IMR-90 (cell line): ENCODE results near the gene TMEM181. TPM values are rescaled to one million over a fixed set of nuclear protein-coding genes. Genes with fewer than 3 reads are reported as not detected.
A peak's percentile ranks its signal among the peaks of the same experiment; 100 is the strongest.

Source experiments
- ATAC-seq: fragments of 200-7000 bp; cut with Tn5 transposase; 2 replicates; pipeline ENCODE4 v1.9.1; 2020; ENCODE audit warnings: low read depth, mild to moderate bottlenecking, moderate library complexity
- BruUV-seq: library from RNA; stranded (reverse); fragments of 400-500 nt; replicated peaks from 2 replicates; lab custom pipeline; 2021; lab: Mats Ljungman, UMichigan
- CTCF ChIA-PET: fragments of 300-600 bp; formaldehyde crosslinking; extraction: SDS; loops from one replicate; lab custom pipeline; 2021; ENCODE audit warnings: antibody characterized with exemption; lab: Yijun Ruan, JAX
- POLR2A ChIA-PET: fragments of 300-600 bp; sonication (Branson Sonifier 250); formaldehyde crosslinking; loops from one replicate; lab custom pipeline; 2022; ENCODE audit warnings: antibody characterized with exemption; ENCODE audit not compliant: unreplicated experiment; lab: Charles Lee
- DNase-seq: peaks from one replicate; pipeline ENCODE4 v3.0.0; 2013
- H2AFZ ChIP-seq: replicated peaks from 2 replicates; pipeline ENCODE3; 2013; ENCODE audit warnings: low read length, mild to moderate bottlenecking; ENCODE audit not compliant: poor library complexity
- H2AK5ac ChIP-seq: 2 replicates; pipeline ENCODE4 v1.6.1; 2013; ENCODE audit warnings: low read depth, low read length, inconsistent platforms
- H2AK9ac ChIP-seq: replicated peaks from 2 replicates; pipeline ENCODE3; 2013; ENCODE audit warnings: mild to moderate bottlenecking, low read depth, low read length, moderate library complexity; ENCODE audit not compliant: poor library complexity
- H2BK120ac ChIP-seq: 2 replicates; pipeline ENCODE4 v1.6.1; 2013; ENCODE audit warnings: low read depth, low read length, inconsistent platforms
- H2BK15ac ChIP-seq: 3 replicates; pipeline ENCODE4 v1.6.1; 2013; ENCODE audit warnings: low read depth, low read length, inconsistent platforms
- H2BK20ac ChIP-seq: 2 replicates; pipeline ENCODE4 v1.6.1; 2013; ENCODE audit warnings: low read depth, mild to moderate bottlenecking, inconsistent platforms, low read length, moderate library complexity
- H2BK5ac ChIP-seq: 2 replicates; pipeline ENCODE4 v1.6.1; 2013; ENCODE audit warnings: mild to moderate bottlenecking, low read depth, low read length, inconsistent platforms; ENCODE audit not compliant: poor library complexity, severe bottlenecking
- H3K14ac ChIP-seq: replicated peaks from 2 replicates; pipeline ENCODE4 v1.6.1; 2013; ENCODE audit warnings: low read depth, low read length, inconsistent platforms
- H3K18ac ChIP-seq: 2 replicates; pipeline ENCODE4 v1.6.1; 2013; ENCODE audit warnings: low read depth, low read length, control low read depth
- H3K23ac ChIP-seq: 2 replicates; pipeline ENCODE4 v1.6.1; 2013; ENCODE audit warnings: low read depth, low read length, inconsistent platforms
- H3K27ac ChIP-seq: 2 replicates; pipeline ENCODE4 v1.5.1; 2013; ENCODE audit warnings: mild to moderate bottlenecking, control low read depth, low read length; ENCODE audit not compliant: insufficient read depth
- H3K27me3 ChIP-seq: 2 replicates; pipeline ENCODE4 v1.6.1; 2013; ENCODE audit warnings: low read length; ENCODE audit not compliant: control insufficient read depth, insufficient read depth
- H3K36me3 ChIP-seq: 2 replicates; pipeline ENCODE4 v1.6.1; 2013; ENCODE audit warnings: low read length, mixed read lengths; ENCODE audit not compliant: control insufficient read depth, insufficient read depth
- H3K4ac ChIP-seq: 2 replicates; pipeline ENCODE4 v1.6.1; 2013; ENCODE audit warnings: low read depth, low read length, inconsistent platforms
- H3K4me1 ChIP-seq: 2 replicates; pipeline ENCODE4 v1.6.1; 2013; ENCODE audit warnings: low read length, mixed read lengths; ENCODE audit not compliant: control insufficient read depth, insufficient read depth
- H3K4me2 ChIP-seq: 2 replicates; pipeline ENCODE4 v1.6.1; 2013; ENCODE audit warnings: low read depth, mild to moderate bottlenecking, control low read depth, low read length, moderate library complexity
- H3K4me3 ChIP-seq: 2 replicates; pipeline ENCODE4 v1.5.1; 2013; ENCODE audit warnings: low read depth, mild to moderate bottlenecking, control low read depth, low read length, moderate library complexity; ENCODE audit not compliant: insufficient read depth
- H3K56ac ChIP-seq: 2 replicates; pipeline ENCODE4 v1.6.1; 2013; ENCODE audit warnings: low read length, inconsistent platforms; ENCODE audit not compliant: insufficient read depth; ENCODE audit errors: extremely low read depth
- H3K79me1 ChIP-seq, 2 experiments: 2 replicates each; pipeline ENCODE4 v1.6.1; 2013; ENCODE audit warnings: low read length in 2 of 2, inconsistent platforms in 1 of 2, low read depth in 1 of 2
- H3K9ac ChIP-seq: 2 replicates; pipeline ENCODE4 v1.6.1; 2013; ENCODE audit warnings: low read depth, low read length, control low read depth
- H3K9me1 ChIP-seq: 2 replicates; pipeline ENCODE4 v1.6.1; 2013; ENCODE audit warnings: low read length, inconsistent platforms; ENCODE audit not compliant: insufficient read depth
- H3K9me3 ChIP-seq: 2 replicates; pipeline ENCODE4 v1.6.1; 2013; ENCODE audit warnings: low read length; ENCODE audit not compliant: control insufficient read depth, insufficient read depth
- H4K20me1 ChIP-seq: 2 replicates; pipeline ENCODE4 v1.6.1; 2013; ENCODE audit warnings: low read length, inconsistent platforms; ENCODE audit not compliant: insufficient read depth
- H4K5ac ChIP-seq: 2 replicates; pipeline ENCODE4 v1.6.1; 2013; ENCODE audit warnings: mild to moderate bottlenecking, low read depth, low read length, control low read depth
- H4K8ac ChIP-seq, 2 experiments: 2 replicates each; pipeline ENCODE4 v1.6.1; 2013; ENCODE audit warnings: low read depth in 2 of 2, low read length in 2 of 2, control low read depth in 1 of 2, inconsistent platforms in 1 of 2
- H4K91ac ChIP-seq: 2 replicates; pipeline ENCODE4 v1.6.1; 2013; ENCODE audit warnings: low read depth, low read length, inconsistent platforms; ENCODE audit not compliant: insufficient read depth
- CEBPB ChIP-seq: IDR thresholded peaks from 2 replicates; pipeline ENCODE4 v1.6.1; 2012; ENCODE audit warnings: low read depth, low read length, improper control_type of control experiment
- CHD1 ChIP-seq: IDR thresholded peaks from 2 replicates; pipeline ENCODE4 v1.6.1; 2012; ENCODE audit warnings: low read depth, low read length, improper control_type of control experiment
- CTCF ChIP-seq: conservative IDR thresholded peaks from 2 replicates; pipeline ENCODE4 v1.5.1; 2012; ENCODE audit warnings: mild to moderate bottlenecking, low read depth, low read length, improper control_type of control experiment
- ELK1 ChIP-seq: fragments of 150-350 bp; IDR thresholded peaks from 2 replicates; pipeline ENCODE4 v1.6.1; 2016; ENCODE audit warnings: low read depth, mild to moderate bottlenecking, low read length, moderate library complexity, borderline replicate concordance
- FOS ChIP-seq: fragments of 150-350 bp; IDR thresholded peaks from 2 replicates; pipeline ENCODE4 v1.6.1; 2016; ENCODE audit warnings: low read depth, low read length
- MAFK ChIP-seq: IDR thresholded peaks from 2 replicates; pipeline ENCODE4 v1.6.1; 2012; ENCODE audit warnings: low read depth, low read length, improper control_type of control experiment
- MAZ ChIP-seq: IDR thresholded peaks from 2 replicates; pipeline ENCODE4 v1.6.1; 2012; ENCODE audit warnings: low read depth, mild to moderate bottlenecking, low read length, improper control_type of control experiment, moderate library complexity, borderline replicate concordance
- NFE2L2 ChIP-seq: fragments of 150-350 bp; IDR thresholded peaks from 2 replicates; pipeline ENCODE4 v1.6.1; 2016; ENCODE audit warnings: low read depth, mild to moderate bottlenecking, low read length
- POLR2A ChIP-seq: IDR thresholded peaks from 2 replicates; pipeline ENCODE4 v1.6.1; 2012; ENCODE audit warnings: mild to moderate bottlenecking, low read depth, low read length
- RAD21 ChIP-seq: IDR thresholded peaks from 2 replicates; pipeline ENCODE4 v1.6.1; 2012; ENCODE audit warnings: low read length, improper control_type of control experiment
- RCOR1 ChIP-seq: IDR thresholded peaks from 2 replicates; pipeline ENCODE4 v1.6.1; 2012; ENCODE audit warnings: mild to moderate bottlenecking, low read length, improper control_type of control experiment; ENCODE audit not compliant: insufficient replicate concordance
- RFX5 ChIP-seq: IDR thresholded peaks from 2 replicates; pipeline ENCODE4 v1.8.0; 2012; ENCODE audit warnings: low read depth, mild to moderate bottlenecking, low read length, moderate library complexity
- SMC3 ChIP-seq: fragments of 150-350 bp; IDR thresholded peaks from 2 replicates; pipeline ENCODE4 v1.6.1; 2016; ENCODE audit warnings: low read depth, mild to moderate bottlenecking, antibody characterized with exemption, low read length, moderate library complexity
- USF2 ChIP-seq: fragments of 150-350 bp; IDR thresholded peaks from 2 replicates; pipeline ENCODE4 v1.6.1; 2017; ENCODE audit warnings: mild to moderate bottlenecking, antibody characterized with exemption, low read length, low read depth
- WGBS, 2 experiments: methylation state at CpG; one replicate each; pipeline versions ENCODE4 v1.1.5 to v1.1.7; 2013; ENCODE audit warnings: missing lambda C conversion rate in 2 of 2; ENCODE audit not compliant: insufficient read length in 1 of 2; ENCODE audit errors: extremely low coverage in 2 of 2; 5-methylcytosine and 5-hydroxymethylcytosine counted together
- dilution Hi-C: fragments of 300-500 bp; cut with HindIII; formaldehyde crosslinking; loops from one replicate; pipeline ENCODE4 v1.14.3; 2018; ENCODE audit warnings: low sequenced_read_pairs; ENCODE audit not compliant: unreplicated experiment
- in situ Hi-C: fragments of 300-500 bp; cut with MboI; formaldehyde crosslinking; loops from 3 replicates; pipeline ENCODE4 v1.14.3; 2019; ENCODE audit warnings: low sequenced_read_pairs, inconsistent platforms, mixed read lengths
- intact Hi-C: fragments of 100-400 bp; cut with micrococcal nuclease; formaldehyde crosslinking; loops from 2 replicates; pipeline ENCODE4 v1.10.0; 2022
- polyA plus RNA-seq, 3 experiments: library from polyadenylated mRNA; depleted of rRNA; stranded (reverse); fragments of >200 nt; gene quantifications; 2 replicates each; pipeline ENCODE4 v1.2.3, GENCODE V29; 2012; ENCODE audit warnings: low replicate concordance in 1 of 3
- total RNA-seq: library from RNA; depleted of rRNA; stranded (reverse); fragments of >200 nt; gene quantifications from 2 replicates; pipeline ENCODE4 v1.2.3, GENCODE V29; 2012

TMEM181 gene
- total and polyA plus RNA-seq, 2 of the 4 experiments (the other 2 are of a cell fraction): 22.8 to 27.8 TPM

- no peak overlapping the region for H3K14ac ChIP-seq
- CTCF ChIA-PET: no interaction called here
- H3K27me3 ChIP-seq: no peaks in the 10 kb centered on the region
- no peak overlapping the region for H2AK5ac ChIP-seq
- intact Hi-C loops (no loop called here), in situ Hi-C loops (loop anchor here (25.0 kb wide), 1 partner anchor 1087 kb away; no protein-coding TSS in a partner anchor), dilution Hi-C loops (no loop called here)
- H2AFZ ChIP-seq: no peak overlapping the region
- no TSS peak for BruUV-seq
- no peak overlapping the region for H3K9ac ChIP-seq
- no peak overlapping the region for H2BK5ac ChIP-seq
- H3K4me3 ChIP-seq: no peak overlapping the region
- no peak overlapping the region for H4K91ac ChIP-seq
- peaks cover 11 to 45% of the 10 kb centered on the region in 2 experiments for H3K79me1 ChIP-seq
- H2BK20ac ChIP-seq: no peak overlapping the region
- no peak overlapping the region for H2BK120ac ChIP-seq
- no peak overlapping the region for H4K5ac ChIP-seq
- H3K27ac ChIP-seq: no peak overlapping the region
- H3K18ac ChIP-seq: no peak overlapping the region
- no peaks in the 10 kb centered on the region for H4K20me1 ChIP-seq
- no peak overlapping the region for H4K8ac ChIP-seq
- no peak overlapping the region for H3K4ac ChIP-seq
- peaks cover 51% of the 10 kb centered on the region for H3K36me3 ChIP-seq
- WGBS, 2 experiments: 96% methylated on average over 8 of the region's 25 CpGs; no CpG with 5 or more reads in 1 of the 2 experiments
- ATAC-seq (no peak), DNase-seq (no peak)
- H3K56ac ChIP-seq: no peak overlapping the region
- H3K9me1 ChIP-seq: peaks cover 7% of the 10 kb centered on the region
- peak overlapping the region; percentile 37 for H2AK9ac ChIP-seq
- H3K4me2 ChIP-seq: no peak overlapping the region
- H3K23ac ChIP-seq: no peak overlapping the region
- H3K9me3 ChIP-seq: no peaks in the 10 kb centered on the region
- POLR2A ChIA-PET: no interaction called here
- no peaks in the 10 kb centered on the region for H3K4me1 ChIP-seq
- H2BK15ac ChIP-seq: no peak overlapping the region
- no peak for TF ChIP-seq ELK1
- TF ChIP-seq CTCF: no peak
- TF ChIP-seq RFX5: no peak
- no peak for TF ChIP-seq SMC3
- TF ChIP-seq CHD1: no peak
- no peak for TF ChIP-seq NFE2L2
- no peak for TF ChIP-seq CEBPB
- no peak for TF ChIP-seq MAFK
- no peak for TF ChIP-seq POLR2A
- no peak for TF ChIP-seq USF2
- TF ChIP-seq RCOR1: no peak
- no peak for TF ChIP-seq MAZ
- no peak for TF ChIP-seq FOS
- no peak for TF ChIP-seq RAD21
Observed at GRCh38 chr6:158624684-158625682, 65.1 kb downstream of the TMEM181 start.
